Muscle of back (tissue), 11 donors: ENCODE results near the gene TM4SF4. TPM values are rescaled to one million over a fixed set of nuclear protein-coding genes. Genes with fewer than 3 reads are reported as not detected.

ENCODE experiments used
- DNase-seq, 3 donors: peaks; one replicate each; pipeline versions ENCODE4 v3.0.0 to v3.0.0-alpha.2; 2013
- polyA plus RNA-seq, 10 donors: library from polyadenylated mRNA; unstranded; fragments of 120-200 nt; gene quantifications; one replicate each; pipeline ENCODE4 v1.2.1, GENCODE V29; 2013; ENCODE audit not compliant: insufficient read length in 10 of 10

Gene TM4SF4
- polyA plus RNA-seq, 10 donors: 0.18 to 0.77 TPM; not detected in 8

GRCh38 chr3:149547954-149548668 is 73.6 kb downstream of the TM4SF4 start:
- peak; percentile 67 to 91 (median 78) for DNase-seq

GRCh38 chr3:149548669-149549065 is 74.2 kb downstream of the TM4SF4 start:
- no peak for DNase-seq

- no peak for DNase-seq
Measured at GRCh38 chr3:149551500-149551899, 77.0 kb downstream of the TM4SF4 start.

DNA sequence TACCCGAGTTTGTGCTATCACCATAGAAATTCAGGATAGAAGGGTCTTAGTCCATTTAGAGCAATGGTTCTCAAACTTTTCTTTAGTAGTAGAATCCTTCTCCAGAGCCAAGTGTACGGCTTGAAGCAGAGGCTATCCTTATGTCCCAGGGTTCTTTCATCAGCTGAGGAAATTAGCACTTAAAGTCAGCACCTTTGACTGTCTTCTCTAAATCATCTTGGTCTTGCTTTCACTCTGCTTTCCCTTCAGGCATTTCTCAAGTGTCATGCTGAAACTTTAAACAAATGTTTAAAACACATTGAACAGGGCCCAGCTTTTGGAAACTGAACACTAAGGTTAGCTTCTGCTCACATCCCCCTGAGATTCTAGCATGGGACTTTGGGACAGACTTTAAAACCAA is 78.2 kb downstream of the TM4SF4 start:
- DNase-seq: peak in 1 of 3 donors; percentile 37

Other genes with a start within 250 kb of the TM4SF4 start
- gene TM4SF18, start 141.1 kb upstream of the TM4SF4 start, polyA plus RNA-seq: 10 to 100 TPM; 12.1 to 21.0 (median 15.9) TPM
- 10 to 100 TPM; 35.7 to 54.8 (median 43.3) TPM for gene TM4SF1, start 97.0 kb upstream of the TM4SF4 start, polyA plus RNA-seq
- 100 to 1,000 TPM in 1 of 10 donors, 10 to 100 TPM in 9; 62.6 to 110 (median 72.5) TPM for gene WWTR1, start 183.3 kb downstream of the TM4SF4 start, polyA plus RNA-seq